Activated gamma-delta T cell treated with anti-CD3 and anti-CD28 coated beads, Interleukin-2, amount 50 U/mL, for 16 hours (primary cell): Measurements from ENCODE around the gene TXNL4A.
"Not testable (repeated sequence)": the region's sequence is repeated elsewhere in the genome, so short reads cannot be mapped to it uniquely, and the experiment has no call there.

Experiments
- DNase-seq: peaks from one replicate; pipeline ENCODE4 v3.0.0-alpha.2; 2020; ENCODE audit warnings: low read depth

TXNL4A gene

GRCh38 chr18:79988451-79989194, at the start of gene TXNL4A:
TXNL4A (minus strand) TSS chr18:79988563; CDS start chr18:79988392, 171 bp downstream.
- DNase-seq: peak; percentile 72

GRCh38 chr18:80037300-80037699, 48.9 kb upstream of the TXNL4A start:
- no peak for DNase-seq

GRCh38 chr18:80035997-80036396, 47.6 kb upstream of the TXNL4A start:
- no peak for DNase-seq

GRCh38 chr18:80034852-80035406, 46.6 kb upstream of the TXNL4A start:
- no peak for DNase-seq

- peak; percentile 100 for DNase-seq
Observed at GRCh38 chr18:80034068-80034851, 45.9 kb upstream of the TXNL4A start, which contains the start of gene RBFA. RBFA (plus strand) TSS chr18:80034434; CDS start chr18:80034496, 62 bp downstream.

GRCh38 chr18:80033181-80034067, 45.1 kb upstream of the TXNL4A start:
- DNase-seq: peak; percentile 60

GRCh38 chr18:80029690-80030089, 41.3 kb upstream of the TXNL4A start:
- no peak for DNase-seq

- not testable (repeated sequence) for DNase-seq
Observed at GRCh38 chr18:80027719-80028118, 39.4 kb upstream of the TXNL4A start.

GRCh38 chr18:80026363-80026762, 38.0 kb upstream of the TXNL4A start:
- no peak for DNase-seq

GRCh38 chr18:80023173-80023572, 34.8 kb upstream of the TXNL4A start:
- no peak for DNase-seq

GRCh38 chr18:80022613-80023012, 34.2 kb upstream of the TXNL4A start:
- DNase-seq: no peak

- no peak for DNase-seq
Observed at GRCh38 chr18:80012714-80013113, 24.4 kb upstream of the TXNL4A start.

GRCh38 chr18:80011496-80012137, 23.3 kb upstream of the TXNL4A start:
- DNase-seq: not testable (repeated sequence)

- DNase-seq: no peak
Observed at GRCh38 chr18:80010551-80010906, 22.2 kb upstream of the TXNL4A start.

GRCh38 chr18:80009661-80010550, 21.5 kb upstream of the TXNL4A start:
- no peak for DNase-seq

GRCh38 chr18:80006724-80007123, 18.4 kb upstream of the TXNL4A start:
- DNase-seq: no peak

- DNase-seq: no peak
Observed at GRCh38 chr18:80004600-80005342, 16.4 kb upstream of the TXNL4A start.

- no peak for DNase-seq
Observed at GRCh38 chr18:80002468-80002867, 14.1 kb upstream of the TXNL4A start.

- no peak for DNase-seq
Observed at GRCh38 chr18:80000877-80001276, 12.5 kb upstream of the TXNL4A start.

- DNase-seq: not testable (repeated sequence)
Observed at GRCh38 chr18:79999701-80000100, 11.3 kb upstream of the TXNL4A start.
